ENCODE data around the gene TMEM120A. TPM values are rescaled to one million over a fixed set of nuclear protein-coding genes. Genes with fewer than 3 reads are reported as not detected.

Gene TMEM120A
- 26.1 and 26.7 TPM in 2 replicates for total RNA-seq

GRCh38 chr7:75994388-75995051, at the start of gene TMEM120A:
Gene TMEM120A (minus strand): TSS chr7:75994595. CDS start chr7:75994570, 25 bp downstream.

Other genes starting within 250 kb of the TMEM120A start
- gene CCL26, start 222.4 kb downstream of the TMEM120A start, total RNA-seq: 0.28 TPM in 1 of 2 replicates, not detected in the other
- gene CCL24, start 180.8 kb downstream of the TMEM120A start, total RNA-seq: 0.28 TPM in 1 of 2 replicates, not detected in the other
- gene RHBDD2, start 115.6 kb downstream of the TMEM120A start, total RNA-seq: 10.3 and 10.6 TPM in 2 replicates
- 62.6 and 79.3 TPM in 2 replicates for gene POR, start 79.4 kb downstream of the TMEM120A start, total RNA-seq
- gene STYXL1, start 53.4 kb upstream of the TMEM120A start, total RNA-seq: 31.8 and 43.3 TPM in 2 replicates
- gene MDH2, start 53.5 kb upstream of the TMEM120A start, total RNA-seq: 51.0 and 62.7 TPM in 2 replicates
- 0.45 and 1.3 TPM in 2 replicates for gene SRRM3, start 207.3 kb upstream of the TMEM120A start, total RNA-seq

Data from endothelial cell of coronary artery (primary cell).